SU-DHL-6 (cell line): ENCODE measurements around the gene ARMH2.

Source experiments
- H2AFZ ChIP-seq: fragments of 200-600 bp; sonication (generic); 2 replicates; pipeline ENCODE4 v1.6.1; 2014; ENCODE audit warnings: low read depth, mild to moderate bottlenecking, moderate library complexity, mixed read lengths, antibody characterized with exemption, low read length; ENCODE audit not compliant: severe bottlenecking
- H3F3A ChIP-seq: fragments of 200-600 bp; shearing (Covaris generic); 2 replicates; pipeline ENCODE4 v1.6.0; 2016; ENCODE audit warnings: antibody characterized with exemption, mild to moderate bottlenecking; ENCODE audit not compliant: insufficient read depth
- H3K27ac ChIP-seq: fragments of 200-600 bp; sonication (generic); 2 replicates; pipeline ENCODE4 v1.5.1; 2016; ENCODE audit warnings: low read depth, mild to moderate bottlenecking, low read length, moderate library complexity, mixed read lengths
- H3K27me3 ChIP-seq: fragments of 200-600 bp; sonication (generic), shearing (Covaris generic); 2 replicates; pipeline ENCODE4 v1.6.0; 2014; ENCODE audit warnings: mild to moderate bottlenecking, low read length
- H3K36me3 ChIP-seq: fragments of 200-600 bp; sonication (generic); 2 replicates; pipeline ENCODE4 v1.6.1; 2014; ENCODE audit warnings: mild to moderate bottlenecking, low read length, mixed read lengths
- H3K4me2 ChIP-seq: fragments of 300-600, 200-600 bp; shearing (Covaris generic), sonication (generic); 2 replicates; pipeline ENCODE4 v1.6.0; 2014; ENCODE audit warnings: low read length, low read depth, mild to moderate bottlenecking; ENCODE audit not compliant: poor library complexity, severe bottlenecking
- H3K4me3 ChIP-seq: fragments of 200-600 bp; sonication (generic); 2 replicates; pipeline ENCODE4 v1.5.1; 2014; ENCODE audit warnings: antibody characterized with exemption, low read length, mild to moderate bottlenecking, mixed read lengths; ENCODE audit not compliant: insufficient read depth, poor library complexity, severe bottlenecking
- H3K79me2 ChIP-seq: fragments of 200-600 bp; sonication (generic); 2 replicates; pipeline ENCODE4 v1.6.1; 2014; ENCODE audit warnings: mild to moderate bottlenecking, low read length, moderate library complexity; ENCODE audit not compliant: insufficient read depth
- H3K9ac ChIP-seq: fragments of 200-600 bp; sonication (generic); 2 replicates; pipeline ENCODE4 v1.7.0; 2014; ENCODE audit warnings: mild to moderate bottlenecking, low read length
- H3K9me2 ChIP-seq: fragments of 200-600 bp; sonication (generic); replicated peaks from 2 replicates; pipeline ENCODE4 v1.6.1; 2014; ENCODE audit warnings: low read length; ENCODE audit not compliant: insufficient read depth
- H3K9me3 ChIP-seq: fragments of 200-600 bp; sonication (generic); 2 replicates; pipeline ENCODE4 v1.6.1; 2014; ENCODE audit warnings: low read length, mixed read lengths; ENCODE audit not compliant: insufficient read depth
- H4K20me1 ChIP-seq: fragments of 200-600 bp; sonication (generic); 2 replicates; pipeline ENCODE4 v1.6.1; 2014; ENCODE audit warnings: low read depth, mild to moderate bottlenecking, antibody characterized with exemption, low read length, moderate library complexity, mixed read lengths
- CTCF ChIP-seq: fragments of 200-600 bp; sonication (generic); IDR thresholded peaks from one replicate; pipeline ENCODE4 v1.5.1; 2017; ENCODE audit warnings: antibody characterized with exemption, mild to moderate bottlenecking, low read length, moderate library complexity; ENCODE audit not compliant: insufficient read depth, poor library complexity, severe bottlenecking
- EZH2phosphoT487 ChIP-seq: fragments of 200-600 bp; sonication (generic), shearing (Covaris generic); conservative IDR thresholded peaks from 2 replicates; pipeline ENCODE4 v1.6.1; 2018; ENCODE audit warnings: mild to moderate bottlenecking, antibody characterized with exemption, low read length, moderate library complexity, mixed read lengths

Gene ARMH2

DNA sequence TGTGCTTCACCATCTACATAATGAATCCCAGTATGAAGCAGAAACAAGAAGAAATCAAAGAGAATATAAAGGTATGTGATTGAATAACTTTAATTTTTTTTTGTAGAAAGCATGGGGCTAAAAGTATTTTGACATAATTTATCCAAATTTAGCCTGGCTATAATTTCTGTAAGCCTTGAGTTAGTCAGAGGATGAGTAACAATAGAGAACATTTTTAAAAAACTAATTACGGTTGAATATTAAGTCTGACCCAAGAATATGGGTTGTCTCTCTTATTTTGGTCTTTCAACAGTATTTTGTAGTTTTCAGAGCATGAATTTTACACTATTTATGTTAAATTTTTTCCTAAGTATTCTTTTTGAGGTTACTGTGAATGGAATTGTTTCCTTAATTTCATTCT lies 21.5 kb downstream of the ARMH2 start:
- no peak overlapping the region; the same call in 1 of the 2 replicates for H3K27ac ChIP-seq
- H3K4me2 ChIP-seq: peak overlapping the region; percentile 82
- peak overlapping the region; percentile 77 for H3K9ac ChIP-seq
- no peak for TF ChIP-seq CTCF
- no peak for TF ChIP-seq EZH2phosphoT487
- H3K9me3 ChIP-seq: no peaks in the 10 kb centered on the region
- no peak overlapping the region for H2AFZ ChIP-seq
- H4K20me1 ChIP-seq: peaks cover 45% of the 10 kb centered on the region
- peak overlapping the region; percentile 87 for H3K4me3 ChIP-seq
- H3K27me3 ChIP-seq: no peaks in the 10 kb centered on the region
- peaks cover 25% of the 10 kb centered on the region for H3F3A ChIP-seq
- peaks cover 57% of the 10 kb centered on the region for H3K36me3 ChIP-seq
- H3K9me2 ChIP-seq: no peaks in the 10 kb centered on the region
- peaks cover 64% of the 10 kb centered on the region for H3K79me2 ChIP-seq

DNA sequence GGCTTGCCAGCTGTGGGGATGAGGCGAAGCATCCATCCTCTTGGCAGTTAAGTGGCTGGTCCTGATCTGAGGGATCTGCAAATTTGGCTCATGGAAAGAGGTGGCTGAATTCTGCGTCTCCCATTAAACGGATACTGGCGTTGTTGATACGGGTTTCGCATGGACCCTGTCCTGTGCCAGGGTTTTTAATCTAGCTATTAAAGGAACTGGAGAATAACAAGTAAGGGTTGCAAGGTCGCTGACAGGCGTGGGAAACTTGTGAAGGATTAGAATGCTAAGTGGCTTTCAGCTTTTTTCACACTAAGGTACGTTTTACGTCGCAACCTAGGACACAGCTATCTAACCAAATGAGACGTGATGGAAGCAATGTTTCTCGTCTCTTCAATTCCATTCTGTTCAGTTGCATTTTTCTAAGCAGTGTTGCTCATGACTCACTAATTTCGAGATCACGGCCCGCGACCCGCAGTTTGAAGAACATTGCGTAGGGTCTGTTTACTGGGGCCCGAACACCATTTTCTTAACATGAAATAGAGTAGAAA lies 23.1 kb downstream of the ARMH2 start:
- Histone ChIP-seq H3K27ac (peak overlapping the region; percentile 90), H3K9ac (peak overlapping the region; percentile 77), H3K36me3 (peaks cover 43% of the 10 kb centered on the region), H3K9me3 (no peaks in the 10 kb centered on the region), H3K79me2 (peaks cover 54% of the 10 kb centered on the region), H3F3A (peaks cover 28% of the 10 kb centered on the region), H2AFZ (no peak overlapping the region), H4K20me1 (peaks cover 44% of the 10 kb centered on the region), H3K9me2 (no peaks in the 10 kb centered on the region), H3K4me2 (peak overlapping the region; percentile 82), H3K4me3 (peak overlapping the region; percentile 87), H3K27me3 (no peaks in the 10 kb centered on the region)
- no peak for TF ChIP-seq CTCF
- TF ChIP-seq EZH2phosphoT487: no peak

DNA sequence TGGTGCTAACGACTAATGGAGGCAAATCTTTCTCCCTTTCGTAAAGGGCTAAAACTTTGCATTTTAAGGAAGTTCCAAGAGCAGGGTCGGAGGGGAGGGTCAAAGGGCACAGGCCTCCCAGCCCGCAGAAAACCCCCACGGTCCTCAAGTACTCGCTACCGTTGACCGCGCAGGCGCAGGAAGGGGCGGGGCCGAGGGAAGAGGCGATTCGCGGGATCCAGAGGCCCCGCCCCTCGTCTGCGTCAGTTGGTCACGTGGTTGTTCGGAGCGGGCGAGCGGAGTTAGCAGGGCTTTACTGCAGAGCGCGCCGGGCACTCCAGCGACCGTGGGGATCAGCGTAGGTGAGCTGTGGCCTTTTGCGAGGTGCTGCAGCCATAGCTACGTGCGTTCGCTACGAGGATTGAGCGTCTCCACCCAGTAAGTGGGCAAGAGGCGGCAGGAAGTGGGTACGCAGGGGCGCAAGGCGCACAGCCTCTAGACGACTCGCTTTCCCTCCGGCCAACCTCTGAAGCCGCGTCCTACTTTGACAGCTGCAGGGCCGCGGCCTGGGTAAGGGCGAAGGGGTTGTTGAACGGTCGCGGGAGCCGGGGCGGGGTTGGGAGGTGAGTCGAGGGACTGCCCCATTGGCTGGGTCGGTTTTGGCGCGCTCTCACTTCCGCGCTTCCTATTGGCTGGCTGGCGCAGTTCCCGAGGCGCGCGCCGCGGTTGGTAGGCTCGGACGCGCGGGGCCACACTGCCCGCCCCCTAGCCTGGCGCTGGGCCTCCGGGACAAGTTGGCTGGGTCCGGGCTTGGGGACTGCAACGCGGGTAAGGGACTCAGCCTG lies 23.8 kb downstream of the ARMH2 start, which contains the start of gene GMNN:
Gene GMNN, plus strand, starts transcription at position 242 of the 824 bp plus-strand sequence. CDS start 2,310 bp downstream, outside the sequence.
- H3K4me2 ChIP-seq: peak within 1 kb of the TSS; percentile 82
- H3K36me3 ChIP-seq: peaks cover 36% of the 10 kb centered on the region
- peak within 1 kb of the TSS; percentile 90 for H3K27ac ChIP-seq
- H3K27me3 ChIP-seq: no peaks in the 10 kb centered on the region
- H4K20me1 ChIP-seq: peaks cover 38% of the 10 kb centered on the region
- H3K79me2 ChIP-seq: peaks cover 47% of the 10 kb centered on the region
- no peaks in the 10 kb centered on the region for H3K9me3 ChIP-seq
- H3K9ac ChIP-seq: peak within 1 kb of the TSS; percentile 77
- H3F3A ChIP-seq: peaks cover 28% of the 10 kb centered on the region
- no peak for TF ChIP-seq CTCF
- H3K9me2 ChIP-seq: no peaks in the 10 kb centered on the region
- H3K4me3 ChIP-seq: peak within 1 kb of the TSS; percentile 87
- H2AFZ ChIP-seq: peak within 1 kb of the TSS; percentile 64
